Thymus (tissue), 11 donors: ENCODE measurements around the gene INPP5A. TPM values are rescaled to one million over a fixed set of nuclear protein-coding genes. Genes with fewer than 3 reads are reported as not detected.

Experiments used
- DNase-seq, 9 donors: peaks; one replicate each; pipeline ENCODE4 v3.0.0-alpha.2; 2013; ENCODE audit warnings: low spot score in 9 of 9, low read depth in 6 of 9, missing footprints in 1 of 9
- H3K27ac ChIP-seq, 2 donors: one replicate each; pipeline ENCODE4 v1.5.1; 2013; ENCODE audit warnings: control low read depth in 1 of 2, low read depth in 1 of 2, low read length in 1 of 2, mild to moderate bottlenecking in 1 of 2, moderate library complexity in 1 of 2
- H3K27me3 ChIP-seq, 2 donors: one replicate each; pipeline ENCODE4 v1.5.1; 2013; ENCODE audit warnings: low read length in 1 of 2; ENCODE audit not compliant: control insufficient read depth in 2 of 2, insufficient read depth in 1 of 2
- H3K36me3 ChIP-seq, 2 donors: one replicate each; pipeline ENCODE4 v1.5.1; 2013; ENCODE audit warnings: low read length in 1 of 2, mild to moderate bottlenecking in 1 of 2, moderate library complexity in 1 of 2; ENCODE audit not compliant: control insufficient read depth in 2 of 2, insufficient read depth in 2 of 2
- H3K4me1 ChIP-seq, 2 donors: one replicate each; pipeline ENCODE4 v1.5.1; 2013; ENCODE audit warnings: low read length in 2 of 2; ENCODE audit not compliant: control insufficient read depth in 2 of 2, insufficient read depth in 2 of 2
- H3K4me3 ChIP-seq, 2 donors: one replicate each; pipeline ENCODE4 v1.5.1; 2013; ENCODE audit warnings: low read length in 2 of 2, control low read depth in 1 of 2, mild to moderate bottlenecking in 1 of 2
- H3K9me3 ChIP-seq, 2 donors: one replicate each; pipeline ENCODE4 v1.5.1; 2013; ENCODE audit warnings: low read length in 1 of 2, mild to moderate bottlenecking in 1 of 2; ENCODE audit not compliant: control insufficient read depth in 2 of 2, insufficient read depth in 1 of 2
- WGBS: extraction: QIAGEN DNeasy Blood & Tissue Kit; methylation state at CpG from one replicate; pipeline ENCODE4 v1.1.7; 2013; 5-methylcytosine and 5-hydroxymethylcytosine counted together
- polyA plus RNA-seq: library from polyadenylated mRNA; stranded (reverse); fragments of 200-250 nt; gene quantifications from one replicate; pipeline ENCODE4 v1.2.3, GENCODE V29; 2013
- total RNA-seq: library from RNA; stranded (reverse); fragments of 120-200 nt; gene quantifications from one replicate; pipeline ENCODE4 v1.2.4, GENCODE V29; 2013
- donor health status: healthy.

Gene INPP5A
- total and polyA plus RNA-seq, 2 donors, result 11.0 to 14.6 TPM

GRCh38 chr10:132803416-132804210 lies 266.0 kb downstream of the INPP5A start:
- H3K36me3 ChIP-seq, result no peaks in the 10 kb centered on the region
- H3K27ac ChIP-seq, result no peak overlapping the region
- DNase-seq, result no peak
- WGBS, result 94% methylated on average over 34 of the region's 34 CpGs
- no peaks in the 10 kb centered on the region for H3K4me1 ChIP-seq
- H3K4me3 ChIP-seq, result no peak overlapping the region
- peaks cover 0 to 4% of the 10 kb centered on the region in 2 donors for H3K9me3 ChIP-seq
- H3K27me3 ChIP-seq, result peaks cover 0 to 4% of the 10 kb centered on the region in 2 donors

- no peaks in the 10 kb centered on the region for H3K4me1 ChIP-seq
- no peak for DNase-seq
- WGBS, result 97% methylated on average over 11 of the region's 11 CpGs
- H3K27me3 ChIP-seq, result peaks cover 0 to 4% of the 10 kb centered on the region in 2 donors
- H3K36me3 ChIP-seq, result no peaks in the 10 kb centered on the region
- H3K4me3 ChIP-seq, result no peak overlapping the region
- H3K9me3 ChIP-seq, result peaks cover 0 to 4% of the 10 kb centered on the region in 2 donors
- H3K27ac ChIP-seq, result no peak overlapping the region
Observed at GRCh38 chr10:132804287-132804686, 266.7 kb downstream of the INPP5A start.

- Histone ChIP-seq H3K27me3 (peaks cover 0 to 4% of the 10 kb centered on the region in 2 donors), H3K4me3 (no peak overlapping the region), H3K27ac (no peak overlapping the region), H3K4me1 (no peaks in the 10 kb centered on the region), H3K9me3 (peaks cover 0 to 4% of the 10 kb centered on the region in 2 donors), H3K36me3 (no peaks in the 10 kb centered on the region)
- no peak for DNase-seq
- WGBS, result 86% methylated on average over 23 of the region's 23 CpGs
Observed at GRCh38 chr10:132804785-132805426, 267.3 kb downstream of the INPP5A start.

GRCh38 chr10:132805599-132805998 lies 268.0 kb downstream of the INPP5A start:
- Histone ChIP-seq H3K36me3 (no peaks in the 10 kb centered on the region), H3K9me3 (peaks cover 0 to 4% of the 10 kb centered on the region in 2 donors), H3K27ac (no peak overlapping the region), H3K27me3 (peaks cover 0 to 4% of the 10 kb centered on the region in 2 donors), H3K4me1 (no peaks in the 10 kb centered on the region), H3K4me3 (no peak overlapping the region)
- WGBS, result 60% methylated on average over 21 of the region's 21 CpGs
- DNase-seq, result no peak

- Histone ChIP-seq H3K9me3 (peaks cover 0 to 4% of the 10 kb centered on the region in 2 donors), H3K4me1 (no peaks in the 10 kb centered on the region), H3K4me3 (no peak overlapping the region), H3K27ac (no peak overlapping the region), H3K36me3 (no peaks in the 10 kb centered on the region), H3K27me3 (peaks cover 0 to 4% of the 10 kb centered on the region in 2 donors)
- DNase-seq, result no peak
- WGBS, result 94% methylated on average over 7 of the region's 7 CpGs
Observed at GRCh38 chr10:132806110-132806509, 268.5 kb downstream of the INPP5A start.

GRCh38 chr10:132806561-132807003 lies 269.0 kb downstream of the INPP5A start:
- whole genome bisulfite sequencing, result 87% methylated on average over 25 of the region's 25 CpGs
- no peak for DNase-seq

GRCh38 chr10:132807621-132808049 lies 270.0 kb downstream of the INPP5A start:
- H3K4me1 ChIP-seq, result no peaks in the 10 kb centered on the region
- peaks cover 0 to 4% of the 10 kb centered on the region in 2 donors for H3K27me3 ChIP-seq
- no peak overlapping the region for H3K4me3 ChIP-seq
- H3K27ac ChIP-seq, result no peak overlapping the region
- no peaks in the 10 kb centered on the region for H3K9me3 ChIP-seq
- WGBS, result 95% methylated on average over 27 of the region's 27 CpGs
- H3K36me3 ChIP-seq, result no peaks in the 10 kb centered on the region
- DNase-seq, result no peak

More at GRCh38 chr10:132806561-132807003, 269.0 kb downstream of the INPP5A start:
- peaks cover 0 to 4% of the 10 kb centered on the region in 2 donors for H3K27me3 ChIP-seq
- no peaks in the 10 kb centered on the region for H3K4me1 ChIP-seq
- peaks cover 0 to 4% of the 10 kb centered on the region in 2 donors for H3K9me3 ChIP-seq
- no peak overlapping the region for H3K4me3 ChIP-seq
- H3K36me3 ChIP-seq, result no peaks in the 10 kb centered on the region
- no peak overlapping the region for H3K27ac ChIP-seq

GRCh38 chr10:132808383-132809231 lies 271.0 kb downstream of the INPP5A start:
- Histone ChIP-seq H3K9me3 (no peaks in the 10 kb centered on the region), H3K27me3 (peaks cover 0 to 4% of the 10 kb centered on the region in 2 donors), H3K36me3 (no peaks in the 10 kb centered on the region), H3K4me3 (no peak overlapping the region), H3K4me1 (no peaks in the 10 kb centered on the region), H3K27ac (no peak overlapping the region)
- 63% methylated on average over 42 of the region's 42 CpGs for WGBS
- no peak for DNase-seq
